ENCODE measurements around the gene HDAC4. TPM values are rescaled to one million over a fixed set of nuclear protein-coding genes. Genes with fewer than 3 reads are reported as not detected.

HDAC4 gene
- total and polyA plus RNA-seq, 2 experiments from 2014 or later, result 9.3 to 10.8 TPM

DNA sequence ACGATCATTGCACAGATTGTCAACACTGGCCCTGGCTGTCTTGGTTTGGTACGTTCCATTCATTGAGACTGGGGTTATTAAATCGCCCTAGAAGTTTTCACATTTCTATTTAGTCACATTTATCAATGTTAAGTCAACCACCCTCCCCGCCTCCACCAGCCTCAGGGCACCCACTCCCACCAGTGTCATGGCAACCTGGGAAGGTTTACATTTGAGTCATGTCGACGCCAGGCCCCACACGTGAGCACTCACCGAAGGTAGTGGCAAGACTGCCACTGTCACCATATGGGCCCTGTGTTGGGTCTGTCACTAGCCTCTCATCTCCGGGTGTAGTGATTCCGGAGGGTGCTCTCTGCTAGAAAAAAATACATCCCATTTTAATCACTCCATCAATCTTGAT is 358.8 kb downstream of the HDAC4 start:
- no peaks in the 10 kb centered on the region for H3K9me3 ChIP-seq (ENCODE audit: low read depth)
- no peaks in the 10 kb centered on the region for H3K9me2 ChIP-seq (replicated peaks; ENCODE audit: insufficient read depth)
- no peak for TF ChIP-seq EZH2 (IDR thresholded peaks at IDR 0.05; ENCODE audit: borderline replicate concordance)
- TF ChIP-seq EZH2phosphoT487 (IDR thresholded peaks at IDR 0.05; ENCODE audit: low read depth, severe bottlenecking, unreplicated experiment), result no peak
- TF ChIP-seq, protein P1, sequence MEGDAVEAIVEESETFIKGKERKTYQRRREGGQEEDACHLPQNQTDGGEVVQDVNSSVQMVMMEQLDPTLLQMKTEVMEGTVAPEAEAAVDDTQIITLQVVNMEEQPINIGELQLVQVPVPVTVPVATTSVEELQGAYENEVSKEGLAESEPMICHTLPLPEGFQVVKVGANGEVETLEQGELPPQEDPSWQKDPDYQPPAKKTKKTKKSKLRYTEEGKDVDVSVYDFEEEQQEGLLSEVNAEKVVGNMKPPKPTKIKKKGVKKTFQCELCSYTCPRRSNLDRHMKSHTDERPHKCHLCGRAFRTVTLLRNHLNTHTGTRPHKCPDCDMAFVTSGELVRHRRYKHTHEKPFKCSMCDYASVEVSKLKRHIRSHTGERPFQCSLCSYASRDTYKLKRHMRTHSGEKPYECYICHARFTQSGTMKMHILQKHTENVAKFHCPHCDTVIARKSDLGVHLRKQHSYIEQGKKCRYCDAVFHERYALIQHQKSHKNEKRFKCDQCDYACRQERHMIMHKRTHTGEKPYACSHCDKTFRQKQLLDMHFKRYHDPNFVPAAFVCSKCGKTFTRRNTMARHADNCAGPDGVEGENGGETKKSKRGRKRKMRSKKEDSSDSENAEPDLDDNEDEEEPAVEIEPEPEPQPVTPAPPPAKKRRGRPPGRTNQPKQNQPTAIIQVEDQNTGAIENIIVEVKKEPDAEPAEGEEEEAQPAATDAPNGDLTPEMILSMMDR (IDR thresholded peaks at IDR 0.05; ENCODE audit: poor library complexity), result no peak
- no peak overlapping the region for H2AFZ ChIP-seq
- no peaks in the 10 kb centered on the region for H3K27me3 ChIP-seq
- no peaks in the 10 kb centered on the region for H4K20me1 ChIP-seq (ENCODE audit: insufficient read depth, poor library complexity, severe bottlenecking)
- H3K79me2 ChIP-seq, result no peaks in the 10 kb centered on the region
- no peak overlapping the region for H3K4me3 ChIP-seq
- H3K4me2 ChIP-seq, result no peak overlapping the region
- no peak for DNase-seq (ENCODE audit: low spot score)
- H3K4me1 ChIP-seq (ENCODE audit: insufficient read depth), result no peaks in the 10 kb centered on the region
- H3K27ac ChIP-seq, result no peak overlapping the region
- H3K36me3 ChIP-seq (replicated peaks; ENCODE audit: insufficient read depth, low read depth), result no peaks in the 10 kb centered on the region
- 77% methylated on average over 10 of the region's 10 CpGs for WGBS (ENCODE audit: low lambda C conversion rate, missing lambda C conversion rate)

DNA sequence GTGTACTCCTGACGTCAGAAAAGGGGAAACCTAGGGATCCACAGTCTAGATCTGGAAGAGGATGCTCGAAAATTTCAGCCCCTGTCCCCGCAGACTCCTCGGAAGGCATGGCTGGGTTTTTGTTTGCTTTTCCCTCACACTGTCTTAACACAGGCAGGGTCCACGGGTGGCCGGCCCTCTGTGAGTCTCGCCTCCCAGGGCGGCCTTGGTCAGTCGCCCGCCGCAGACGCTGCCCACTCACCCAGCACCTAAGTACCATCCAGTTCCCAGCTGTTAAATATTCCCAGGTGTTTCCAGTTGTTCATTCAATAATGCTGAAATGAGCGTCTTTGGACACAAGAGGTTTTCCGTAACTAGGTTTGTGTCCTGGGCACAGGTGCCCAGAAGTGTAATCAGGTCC is 359.8 kb downstream of the HDAC4 start:
- no peak overlapping the region for H3K4me2 ChIP-seq
- no peaks in the 10 kb centered on the region for H3K9me2 ChIP-seq (replicated peaks; ENCODE audit: insufficient read depth)
- no peaks in the 10 kb centered on the region for H3K9me3 ChIP-seq (ENCODE audit: low read depth)
- no peak overlapping the region for H3K4me3 ChIP-seq
- no peaks in the 10 kb centered on the region for H4K20me1 ChIP-seq (ENCODE audit: insufficient read depth, poor library complexity, severe bottlenecking)
- TF ChIP-seq EZH2 (IDR thresholded peaks at IDR 0.05; ENCODE audit: borderline replicate concordance), result no peak
- no peak for TF ChIP-seq EZH2phosphoT487 (IDR thresholded peaks at IDR 0.05; ENCODE audit: low read depth, severe bottlenecking, unreplicated experiment)
- TF ChIP-seq, protein P1 (IDR thresholded peaks at IDR 0.05; ENCODE audit: poor library complexity), result no peak
- no peaks in the 10 kb centered on the region for H3K4me1 ChIP-seq (ENCODE audit: insufficient read depth)
- no peak overlapping the region for H2AFZ ChIP-seq
- H3K36me3 ChIP-seq (replicated peaks; ENCODE audit: insufficient read depth, low read depth), result no peaks in the 10 kb centered on the region
- DNase-seq (ENCODE audit: low spot score), result no peak
- H3K79me2 ChIP-seq, result no peaks in the 10 kb centered on the region
- WGBS (ENCODE audit: low lambda C conversion rate, missing lambda C conversion rate), result 89% methylated on average over 14 of the region's 14 CpGs
- H3K27ac ChIP-seq, result no peak overlapping the region
- H3K27me3 ChIP-seq, result no peaks in the 10 kb centered on the region

DNA sequence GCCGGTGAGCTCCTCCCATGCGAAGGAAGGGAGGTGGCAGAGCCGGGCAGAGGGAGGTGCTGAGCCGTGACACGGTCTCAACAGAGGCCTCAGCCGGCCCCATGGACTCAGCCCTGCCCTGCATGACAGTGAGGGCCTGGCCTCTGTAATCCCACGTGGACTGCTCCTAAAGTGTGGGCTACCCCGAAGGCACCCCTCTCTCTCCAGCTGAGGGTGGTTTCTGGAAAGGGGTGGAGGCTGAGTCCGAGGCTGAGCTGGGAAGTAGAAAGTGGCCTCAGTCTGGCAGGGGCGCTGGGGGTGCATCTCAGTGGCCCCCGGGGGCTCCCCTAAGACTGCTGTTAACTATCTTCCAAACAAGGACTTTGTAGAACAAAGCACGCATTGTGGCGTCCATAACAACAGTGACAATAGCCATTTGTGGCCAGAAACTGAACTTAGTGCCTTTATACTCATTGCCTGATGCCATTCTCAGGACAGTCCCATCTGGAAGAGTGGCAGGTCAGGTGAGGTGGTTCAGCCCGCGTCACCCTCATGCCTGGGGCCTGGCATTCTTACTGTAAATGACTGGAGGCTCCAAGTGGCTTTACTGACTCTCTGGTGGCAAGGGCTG is 360.6 kb downstream of the HDAC4 start:
- H3K4me2 ChIP-seq, result no peak overlapping the region

More for the DNA sequence above, 360.6 kb downstream of the HDAC4 start:
- Histone ChIP-seq H3K4me3 (no peak overlapping the region), H3K9me2 (replicated peaks; ENCODE audit: insufficient read depth) (no peaks in the 10 kb centered on the region), H3K4me1 (ENCODE audit: insufficient read depth) (no peaks in the 10 kb centered on the region), H3K27me3 (no peaks in the 10 kb centered on the region), H3K27ac (no peak overlapping the region), H3K9me3 (ENCODE audit: low read depth) (no peaks in the 10 kb centered on the region), H2AFZ (no peak overlapping the region), H3K79me2 (no peaks in the 10 kb centered on the region), H3K36me3 (replicated peaks; ENCODE audit: insufficient read depth, low read depth) (no peaks in the 10 kb centered on the region), H4K20me1 (ENCODE audit: insufficient read depth, poor library complexity, severe bottlenecking) (no peaks in the 10 kb centered on the region)
- TF ChIP-seq EZH2phosphoT487 (IDR thresholded peaks at IDR 0.05; ENCODE audit: low read depth, severe bottlenecking, unreplicated experiment) (no peak), EZH2 (IDR thresholded peaks at IDR 0.05; ENCODE audit: borderline replicate concordance) (no peak)
- TF ChIP-seq, protein P1 (IDR thresholded peaks at IDR 0.05; ENCODE audit: poor library complexity), result no peak
- 90% methylated on average over 15 of the region's 15 CpGs for WGBS (ENCODE audit: low lambda C conversion rate, missing lambda C conversion rate)
- DNase-seq (ENCODE audit: low spot score), result no peak
